Liver (tissue), 9 donors: ENCODE results near the gene ZNRF3. TPM values are rescaled to one million over a fixed set of nuclear protein-coding genes. Genes with fewer than 3 reads are reported as not detected.

Experiments
- DNase-seq: peaks from one replicate; pipeline ENCODE4 v3.0.0-alpha.2; 2017; ENCODE audit warnings: low spot score
- H3K27ac ChIP-seq, 2 donors: one replicate each; pipeline ENCODE4 v1.7.0; 2013; ENCODE audit warnings: inconsistent platforms in 2 of 2, low read length in 2 of 2, control low read depth in 1 of 2, low read depth in 1 of 2, mild to moderate bottlenecking in 1 of 2
- H3K27me3 ChIP-seq, 4 donors: one replicate each; pipeline versions ENCODE4 v1.6.1 to v1.7.0; 2013; ENCODE audit warnings: low read length in 3 of 4, inconsistent platforms in 1 of 4, mild to moderate bottlenecking in 1 of 4, moderate library complexity in 1 of 4; ENCODE audit not compliant: control insufficient read depth in 4 of 4, insufficient read depth in 4 of 4
- H3K36me3 ChIP-seq, 4 donors: one replicate each; pipeline versions ENCODE4 v1.6.1 to v1.7.0; 2013; ENCODE audit warnings: low read length in 3 of 4, mild to moderate bottlenecking in 3 of 4, low read depth in 1 of 4, moderate library complexity in 1 of 4; ENCODE audit not compliant: control insufficient read depth in 4 of 4, insufficient read depth in 3 of 4
- H3K4me1 ChIP-seq, 4 donors: one replicate each; pipeline versions ENCODE4 v1.6.1 to v1.7.0; 2013; ENCODE audit warnings: low read length in 3 of 4, mild to moderate bottlenecking in 3 of 4, moderate library complexity in 1 of 4; ENCODE audit not compliant: control insufficient read depth in 4 of 4, insufficient read depth in 4 of 4
- H3K4me3 ChIP-seq, 3 donors: one replicate each; pipeline versions ENCODE4 v1.6.1 to v1.7.0; 2013; ENCODE audit warnings: low read length in 3 of 3, control low read depth in 1 of 3, low read depth in 1 of 3, mild to moderate bottlenecking in 1 of 3
- H3K9ac ChIP-seq, 2 donors: one replicate each; pipeline ENCODE4 v1.7.0; 2013; ENCODE audit warnings: low read length in 2 of 2, mild to moderate bottlenecking in 2 of 2, moderate library complexity in 2 of 2, control low read depth in 1 of 2, low read depth in 1 of 2
- H3K9me3 ChIP-seq, 4 donors: one replicate each; pipeline versions ENCODE4 v1.6.1 to v1.7.0; 2013; ENCODE audit warnings: low read length in 3 of 4; ENCODE audit not compliant: control insufficient read depth in 4 of 4
- FOXA1 ChIP-seq: IDR thresholded peaks from 2 replicates; pipeline ENCODE4 v1.6.1; 2016; ENCODE audit warnings: antibody characterized with exemption
- FOXA2 ChIP-seq: IDR thresholded peaks from 2 replicates; pipeline ENCODE4 v1.6.1; 2016; ENCODE audit warnings: antibody characterized with exemption
- GABPA ChIP-seq, 2 donors: IDR thresholded peaks in 1 of 2; conservative IDR thresholded peaks in 1 of 2; 2 replicates each; pipeline ENCODE4 v1.6.1; 2016; ENCODE audit warnings: antibody characterized with exemption in 2 of 2, mild to moderate bottlenecking in 1 of 2, moderate library complexity in 1 of 2
- HNF4A ChIP-seq, 2 donors: conservative IDR thresholded peaks; 2 replicates each; pipeline ENCODE4 v1.6.1; 2016; ENCODE audit warnings: antibody characterized with exemption in 2 of 2, mild to moderate bottlenecking in 2 of 2
- HNF4G ChIP-seq: IDR thresholded peaks from 2 replicates; pipeline ENCODE4 v1.6.1; 2016; ENCODE audit warnings: antibody characterized with exemption
- NR2F2 ChIP-seq: IDR thresholded peaks from 2 replicates; pipeline ENCODE4 v1.6.1; 2016; ENCODE audit warnings: antibody characterized with exemption
- RAD21 ChIP-seq, 2 donors: IDR thresholded peaks; 2 replicates each; pipeline ENCODE4 v1.6.1; 2016; ENCODE audit warnings: antibody characterized with exemption in 2 of 2, mild to moderate bottlenecking in 2 of 2
- SP1 ChIP-seq: IDR thresholded peaks from 2 replicates; pipeline ENCODE4 v1.6.1; 2018; ENCODE audit warnings: antibody characterized with exemption, mild to moderate bottlenecking
- TAF1 ChIP-seq: conservative IDR thresholded peaks from 2 replicates; pipeline ENCODE4 v1.6.1; 2016; ENCODE audit warnings: antibody characterized with exemption, mild to moderate bottlenecking
- YY1 ChIP-seq: IDR thresholded peaks from 2 replicates; pipeline ENCODE4 v1.6.1; 2016; ENCODE audit warnings: antibody characterized with exemption, mild to moderate bottlenecking
- WGBS: extraction: QIAGEN DNeasy Blood & Tissue Kit; methylation state at CpG from one replicate; pipeline ENCODE4 v1.1.7; 2013; 5-methylcytosine and 5-hydroxymethylcytosine counted together
- polyA plus RNA-seq, 2 donors: library from polyadenylated mRNA; stranded (reverse) in 1 of 2; unstranded in 1 of 2; fragments of 200-250 nt in 1 of 2; fragments of >200 nt in 1 of 2; fragmentation: Nextera tagmentation in 1 of 2; extraction: Ambion mirVana in 1 of 2; gene quantifications; one replicate each; pipeline versions ENCODE4 v1.2.1 to v1.2.3, GENCODE V29; 2013 to 2015
- total RNA-seq, 2 donors: library from RNA; depleted of rRNA; stranded (reverse); fragments of >200 nt; gene quantifications; one replicate each; pipeline ENCODE4 v1.2.3, GENCODE V29; 2014
- TF ChIP-seq, protein P1 (sequence below): IDR thresholded peaks from 2 replicates; pipeline ENCODE4 v1.6.1; 2016; ENCODE audit warnings: antibody characterized with exemption
- TF ChIP-seq, protein P2 (sequence below): IDR thresholded peaks from 2 replicates; pipeline ENCODE4 v1.6.1; 2016; ENCODE audit warnings: antibody characterized with exemption
- TF ChIP-seq, protein P3 (sequence below): IDR thresholded peaks from 2 replicates; pipeline ENCODE4 v1.6.1; 2016; ENCODE audit warnings: antibody characterized with exemption, mild to moderate bottlenecking
- TF ChIP-seq, protein P4 (sequence below): IDR thresholded peaks from 2 replicates; pipeline ENCODE4 v1.6.1; 2016; ENCODE audit warnings: antibody characterized with exemption
- donor health status: healthy.
- donor health status: healthy.
- donor health status: healthy.
- donor health status: healthy.
- donor health status: healthy.

ZNRF3 gene
- total and polyA plus RNA-seq, 4 donors, result 2.2 to 5.9 (median 4.7) TPM

DNA sequence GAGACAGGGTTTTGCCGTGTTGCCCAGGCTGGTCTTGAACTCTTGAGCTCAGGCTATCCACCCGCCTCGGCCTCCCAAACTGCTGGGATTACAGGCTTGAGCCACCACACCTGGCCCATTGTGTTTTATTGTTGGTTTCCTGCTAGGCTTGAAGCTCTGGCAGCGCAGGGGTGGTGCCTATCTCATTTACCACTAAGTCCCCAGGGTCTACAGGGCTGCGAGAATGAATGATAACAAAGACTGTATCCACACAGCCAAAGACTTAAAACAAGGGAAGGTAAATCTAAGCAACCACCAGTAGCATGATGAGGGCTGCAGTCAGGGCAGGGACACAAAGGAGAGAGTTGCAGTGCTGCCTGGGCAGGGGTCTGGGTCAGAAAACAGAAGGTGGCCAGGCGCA is 45.7 kb upstream of the ZNRF3 start:
- TF ChIP-seq HNF4G (no peak), FOXA1 (no peak), SP1 (no peak), FOXA2 (no peak), RAD21 (IDR thresholded peaks at IDR 0.05) (no peak)
- TF ChIP-seq, protein P1, sequence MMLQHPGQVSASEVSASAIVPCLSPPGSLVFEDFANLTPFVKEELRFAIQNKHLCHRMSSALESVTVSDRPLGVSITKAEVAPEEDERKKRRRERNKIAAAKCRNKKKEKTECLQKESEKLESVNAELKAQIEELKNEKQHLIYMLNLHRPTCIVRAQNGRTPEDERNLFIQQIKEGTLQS, result no peak
- 96% methylated on average over 6 of the region's 6 CpGs for WGBS
- Histone ChIP-seq H3K9ac (no peak overlapping the region), H3K27me3 (no peaks in the 10 kb centered on the region), H3K27ac (no peak overlapping the region), H3K36me3 (no peaks in the 10 kb centered on the region), H3K9me3 (no peaks in the 10 kb centered on the region), H3K4me1 (peaks cover 0 to 2% (median 0%) of the 10 kb centered on the region in 4 donors), H3K4me3 (no peak overlapping the region)
- DNase-seq, result no peak

DNA sequence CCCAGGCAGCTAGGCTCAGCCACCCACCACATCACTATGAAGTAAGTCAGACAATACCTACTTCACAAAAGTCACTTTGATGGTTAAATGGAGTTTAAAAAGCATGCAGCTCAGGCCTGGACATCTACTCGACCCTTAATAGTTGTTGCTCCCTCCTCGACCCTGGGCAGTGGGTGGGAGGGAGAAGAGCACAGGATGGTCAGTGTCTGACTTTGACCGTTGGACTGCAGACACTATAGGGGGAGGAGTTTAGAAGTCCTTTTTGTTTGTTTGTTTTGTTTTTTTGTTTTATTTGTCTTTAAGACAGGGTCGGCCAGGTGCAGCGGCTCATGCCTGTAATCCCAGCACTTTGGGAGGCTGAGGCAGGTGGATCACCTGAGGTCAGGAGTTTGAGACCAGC is 44.4 kb upstream of the ZNRF3 start:
- H3K4me1 ChIP-seq, result peaks cover 0 to 2% (median 0%) of the 10 kb centered on the region in 4 donors
- TF ChIP-seq HNF4A (conservative IDR thresholded peaks at IDR 0.05) (no peak), GABPA (IDR thresholded peaks at IDR 0.05 in 1 of 2, conservative IDR thresholded peaks at IDR 0.05 in 1 of 2) (no peak), SP1 (no peak), FOXA2 (no peak), TAF1 (no peak), RAD21 (IDR thresholded peaks at IDR 0.05) (no peak), FOXA1 (no peak), HNF4G (no peak), YY1 (no peak), NR2F2 (no peak)
- TF ChIP-seq, protein P2, sequence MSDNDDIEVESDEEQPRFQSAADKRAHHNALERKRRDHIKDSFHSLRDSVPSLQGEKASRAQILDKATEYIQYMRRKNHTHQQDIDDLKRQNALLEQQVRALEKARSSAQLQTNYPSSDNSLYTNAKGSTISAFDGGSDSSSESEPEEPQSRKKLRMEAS, result no peak
- TF ChIP-seq, protein P3, sequence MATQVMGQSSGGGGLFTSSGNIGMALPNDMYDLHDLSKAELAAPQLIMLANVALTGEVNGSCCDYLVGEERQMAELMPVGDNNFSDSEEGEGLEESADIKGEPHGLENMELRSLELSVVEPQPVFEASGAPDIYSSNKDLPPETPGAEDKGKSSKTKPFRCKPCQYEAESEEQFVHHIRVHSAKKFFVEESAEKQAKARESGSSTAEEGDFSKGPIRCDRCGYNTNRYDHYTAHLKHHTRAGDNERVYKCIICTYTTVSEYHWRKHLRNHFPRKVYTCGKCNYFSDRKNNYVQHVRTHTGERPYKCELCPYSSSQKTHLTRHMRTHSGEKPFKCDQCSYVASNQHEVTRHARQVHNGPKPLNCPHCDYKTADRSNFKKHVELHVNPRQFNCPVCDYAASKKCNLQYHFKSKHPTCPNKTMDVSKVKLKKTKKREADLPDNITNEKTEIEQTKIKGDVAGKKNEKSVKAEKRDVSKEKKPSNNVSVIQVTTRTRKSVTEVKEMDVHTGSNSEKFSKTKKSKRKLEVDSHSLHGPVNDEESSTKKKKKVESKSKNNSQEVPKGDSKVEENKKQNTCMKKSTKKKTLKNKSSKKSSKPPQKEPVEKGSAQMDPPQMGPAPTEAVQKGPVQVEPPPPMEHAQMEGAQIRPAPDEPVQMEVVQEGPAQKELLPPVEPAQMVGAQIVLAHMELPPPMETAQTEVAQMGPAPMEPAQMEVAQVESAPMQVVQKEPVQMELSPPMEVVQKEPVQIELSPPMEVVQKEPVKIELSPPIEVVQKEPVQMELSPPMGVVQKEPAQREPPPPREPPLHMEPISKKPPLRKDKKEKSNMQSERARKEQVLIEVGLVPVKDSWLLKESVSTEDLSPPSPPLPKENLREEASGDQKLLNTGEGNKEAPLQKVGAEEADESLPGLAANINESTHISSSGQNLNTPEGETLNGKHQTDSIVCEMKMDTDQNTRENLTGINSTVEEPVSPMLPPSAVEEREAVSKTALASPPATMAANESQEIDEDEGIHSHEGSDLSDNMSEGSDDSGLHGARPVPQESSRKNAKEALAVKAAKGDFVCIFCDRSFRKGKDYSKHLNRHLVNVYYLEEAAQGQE, result no peak
- TF ChIP-seq, protein P4, sequence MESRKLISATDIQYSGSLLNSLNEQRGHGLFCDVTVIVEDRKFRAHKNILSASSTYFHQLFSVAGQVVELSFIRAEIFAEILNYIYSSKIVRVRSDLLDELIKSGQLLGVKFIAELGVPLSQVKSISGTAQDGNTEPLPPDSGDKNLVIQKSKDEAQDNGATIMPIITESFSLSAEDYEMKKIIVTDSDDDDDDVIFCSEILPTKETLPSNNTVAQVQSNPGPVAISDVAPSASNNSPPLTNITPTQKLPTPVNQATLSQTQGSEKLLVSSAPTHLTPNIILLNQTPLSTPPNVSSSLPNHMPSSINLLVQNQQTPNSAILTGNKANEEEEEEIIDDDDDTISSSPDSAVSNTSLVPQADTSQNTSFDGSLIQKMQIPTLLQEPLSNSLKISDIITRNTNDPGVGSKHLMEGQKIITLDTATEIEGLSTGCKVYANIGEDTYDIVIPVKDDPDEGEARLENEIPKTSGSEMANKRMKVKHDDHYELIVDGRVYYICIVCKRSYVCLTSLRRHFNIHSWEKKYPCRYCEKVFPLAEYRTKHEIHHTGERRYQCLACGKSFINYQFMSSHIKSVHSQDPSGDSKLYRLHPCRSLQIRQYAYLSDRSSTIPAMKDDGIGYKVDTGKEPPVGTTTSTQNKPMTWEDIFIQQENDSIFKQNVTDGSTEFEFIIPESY, result no peak
- H3K36me3 ChIP-seq, result no peaks in the 10 kb centered on the region
- H3K9me3 ChIP-seq, result no peaks in the 10 kb centered on the region
- H3K27me3 ChIP-seq, result no peaks in the 10 kb centered on the region
- H3K27ac ChIP-seq, result no peak overlapping the region
- no peak overlapping the region for H3K4me3 ChIP-seq
- H3K9ac ChIP-seq, result no peak overlapping the region
- 53% methylated on average over 5 of the region's 5 CpGs for WGBS
- DNase-seq, result no peak
